GM18858 (cell line): ENCODE measurements around the gene IL1F10.

ENCODE experiments used
- ATAC-seq: cut with Tn5 transposase; IDR thresholded peaks from one replicate; pipeline ENCODE4 v1.9.1; 2021; ENCODE audit not compliant: unreplicated experiment

Gene IL1F10

GRCh38 chr2:113067681-113068080 is at the start of gene IL1F10:
TSS of gene IL1F10 (plus strand) at chr2:113067970. CDS start at chr2:113072739, 4,769 bp downstream.
- no peak for ATAC-seq

GRCh38 chr2:113018509-113018908 is 49.3 kb upstream of the IL1F10 start:
- no peak for ATAC-seq

GRCh38 chr2:113021312-113021711 is 46.5 kb upstream of the IL1F10 start:
- ATAC-seq = no peak

GRCh38 chr2:113024764-113025163 is 43.0 kb upstream of the IL1F10 start:
- no peak for ATAC-seq

- ATAC-seq = no peak
Observed at GRCh38 chr2:113025737-113026136, 42.0 kb upstream of the IL1F10 start.

GRCh38 chr2:113027691-113028090 is 40.1 kb upstream of the IL1F10 start:
- ATAC-seq = no peak

GRCh38 chr2:113028112-113028511 is 39.7 kb upstream of the IL1F10 start:
- no peak for ATAC-seq

GRCh38 chr2:113032737-113033136 is 35.0 kb upstream of the IL1F10 start:
- no peak for ATAC-seq

- no peak for ATAC-seq
Observed at GRCh38 chr2:113034016-113034415, 33.8 kb upstream of the IL1F10 start.

GRCh38 chr2:113036763-113037162 is 31.0 kb upstream of the IL1F10 start:
- ATAC-seq = no peak

- ATAC-seq = no peak
Observed at GRCh38 chr2:113038291-113038690, 29.5 kb upstream of the IL1F10 start.

- ATAC-seq = no peak
Observed at GRCh38 chr2:113039158-113039557, 28.6 kb upstream of the IL1F10 start.

- no peak for ATAC-seq
Observed at GRCh38 chr2:113039719-113040118, 28.1 kb upstream of the IL1F10 start.

GRCh38 chr2:113041871-113042270 is 25.9 kb upstream of the IL1F10 start:
- ATAC-seq = no peak

GRCh38 chr2:113046465-113046864 is 21.3 kb upstream of the IL1F10 start:
- no peak for ATAC-seq

GRCh38 chr2:113050921-113051895 is 16.6 kb upstream of the IL1F10 start:
- no peak for ATAC-seq

- no peak for ATAC-seq
Observed at GRCh38 chr2:113052396-113052917, 15.3 kb upstream of the IL1F10 start, which contains the start of gene IL36B. TSS of gene IL36B (minus strand) at chr2:113052867.

GRCh38 chr2:113053666-113054065 is 14.1 kb upstream of the IL1F10 start:
- ATAC-seq = no peak

- no peak for ATAC-seq
Observed at GRCh38 chr2:113054066-113054465, 13.7 kb upstream of the IL1F10 start.

- no peak for ATAC-seq
Observed at GRCh38 chr2:113056521-113056920, 11.2 kb upstream of the IL1F10 start.

- ATAC-seq = no peak
Observed at GRCh38 chr2:113057117-113057516, 10.7 kb upstream of the IL1F10 start.

GRCh38 chr2:113058411-113058994 is 9.3 kb upstream of the IL1F10 start:
- no peak for ATAC-seq
